GM21576 (cell line): Measurements from ENCODE around the gene GSG1L.
"Not testable (repeated sequence)": the region's sequence is repeated elsewhere in the genome, so short reads cannot be mapped to it uniquely, and the experiment has no call there.

ENCODE experiments used
- ATAC-seq: cut with Tn5 transposase; IDR thresholded peaks from one replicate; pipeline ENCODE4 v1.9.1; 2021; ENCODE audit warnings: mild to moderate bottlenecking, moderate library complexity; ENCODE audit not compliant: unreplicated experiment

The GSG1L gene

DNA sequence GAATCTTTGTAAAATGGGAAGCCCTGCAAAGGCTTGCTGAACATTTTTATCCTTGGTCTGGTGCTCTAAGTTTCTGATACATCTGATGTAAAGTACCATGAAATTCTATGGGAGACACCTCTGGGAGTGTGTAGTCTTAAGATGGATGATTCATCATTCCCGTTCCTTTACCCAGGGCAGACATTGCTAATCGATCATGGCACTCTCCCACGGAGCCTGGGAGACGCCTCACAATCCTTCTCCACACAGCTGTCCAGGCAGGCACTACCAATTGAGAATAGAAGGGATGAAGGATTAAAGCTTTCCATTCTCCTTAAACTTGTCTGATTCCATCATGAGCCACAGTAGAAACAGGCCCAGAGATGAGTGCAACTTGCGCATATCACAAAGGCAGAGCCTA lies 144.8 kb downstream of the GSG1L start:
- no peak for ATAC-seq

DNA sequence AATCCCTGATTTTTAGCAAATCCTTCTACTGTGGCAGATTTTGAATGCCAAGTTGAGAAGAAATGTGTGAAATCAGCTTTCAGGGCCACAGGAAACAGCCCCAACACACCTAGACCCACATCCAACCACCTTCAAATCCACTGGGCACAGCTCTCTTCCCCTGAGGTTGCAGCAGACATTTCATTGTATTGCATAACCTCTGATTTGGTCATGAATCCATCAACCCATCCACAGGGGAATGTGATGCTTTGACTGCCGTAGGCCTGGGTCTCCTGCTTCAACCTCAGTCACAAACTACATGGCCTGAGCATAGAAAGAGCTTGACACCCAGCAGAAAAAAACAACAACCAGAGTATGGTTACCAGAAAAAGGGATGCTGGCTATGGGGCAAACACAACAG lies 145.6 kb downstream of the GSG1L start:
- ATAC-seq, result no peak

DNA sequence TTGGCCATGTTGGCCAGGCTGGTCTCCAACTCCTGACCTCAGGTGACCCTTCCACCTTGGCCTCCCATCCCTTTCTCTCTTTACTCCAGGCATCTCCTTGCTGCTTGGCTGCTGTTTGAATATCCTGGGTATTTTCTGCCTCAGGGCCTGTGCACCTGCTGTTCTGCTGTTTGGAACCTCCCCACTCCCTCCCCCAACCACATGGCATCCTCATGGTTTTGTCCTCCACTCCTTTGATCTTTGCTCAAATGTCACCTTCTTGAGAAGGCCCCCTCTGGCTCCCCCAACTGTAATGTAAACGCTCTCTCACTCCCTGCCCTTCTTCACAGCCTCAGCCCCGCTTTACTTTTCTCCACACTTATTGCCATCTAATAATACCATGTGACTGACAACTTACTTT lies 152.0 kb downstream of the GSG1L start:
- ATAC-seq, result no peak

DNA sequence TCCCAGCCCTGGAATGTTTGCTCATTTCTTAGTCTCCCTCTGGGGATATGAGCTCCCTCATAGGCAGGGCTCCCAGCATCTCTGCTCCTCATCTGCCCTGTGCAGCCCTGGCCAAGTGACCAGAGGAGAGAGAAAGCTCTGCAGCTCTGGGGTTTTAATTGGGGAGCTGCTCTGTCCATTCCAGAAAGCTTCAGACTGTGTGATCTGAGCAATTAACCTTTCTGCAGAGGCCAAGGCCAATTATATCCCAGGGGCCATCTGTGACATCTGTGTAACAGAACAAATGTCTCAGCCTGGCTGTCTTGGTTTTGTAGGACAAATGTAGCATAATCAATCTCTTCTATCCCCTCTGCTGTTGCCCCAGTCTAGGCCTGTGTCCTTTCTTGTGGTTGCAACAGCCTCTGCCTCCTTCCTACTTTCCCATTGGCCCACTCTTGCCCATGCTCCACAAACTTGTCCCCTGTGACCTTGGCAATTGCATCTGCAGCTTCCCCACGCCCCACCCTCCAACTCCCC lies 156.0 kb downstream of the GSG1L start:
- no peak for ATAC-seq

DNA sequence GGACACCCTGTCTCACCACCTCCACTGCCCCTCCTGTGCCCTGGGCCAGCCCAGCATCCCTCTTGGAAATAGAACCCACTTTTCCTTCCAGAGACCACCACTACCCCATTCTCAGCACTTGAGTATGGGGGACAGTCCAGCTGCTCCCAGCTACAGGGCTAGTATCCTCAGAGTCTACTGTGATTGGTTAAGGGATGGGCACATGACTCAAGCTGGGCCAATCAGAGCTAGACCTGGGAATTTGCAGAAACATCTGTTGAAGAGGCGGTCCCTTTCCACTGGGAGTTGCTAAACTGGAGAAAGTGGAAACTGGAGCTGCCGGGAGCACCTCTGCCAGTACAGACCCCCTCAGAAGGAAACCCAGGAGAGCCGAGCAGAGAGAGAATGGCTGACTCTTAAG lies 156.6 kb downstream of the GSG1L start:
- ATAC-seq, result no peak

DNA sequence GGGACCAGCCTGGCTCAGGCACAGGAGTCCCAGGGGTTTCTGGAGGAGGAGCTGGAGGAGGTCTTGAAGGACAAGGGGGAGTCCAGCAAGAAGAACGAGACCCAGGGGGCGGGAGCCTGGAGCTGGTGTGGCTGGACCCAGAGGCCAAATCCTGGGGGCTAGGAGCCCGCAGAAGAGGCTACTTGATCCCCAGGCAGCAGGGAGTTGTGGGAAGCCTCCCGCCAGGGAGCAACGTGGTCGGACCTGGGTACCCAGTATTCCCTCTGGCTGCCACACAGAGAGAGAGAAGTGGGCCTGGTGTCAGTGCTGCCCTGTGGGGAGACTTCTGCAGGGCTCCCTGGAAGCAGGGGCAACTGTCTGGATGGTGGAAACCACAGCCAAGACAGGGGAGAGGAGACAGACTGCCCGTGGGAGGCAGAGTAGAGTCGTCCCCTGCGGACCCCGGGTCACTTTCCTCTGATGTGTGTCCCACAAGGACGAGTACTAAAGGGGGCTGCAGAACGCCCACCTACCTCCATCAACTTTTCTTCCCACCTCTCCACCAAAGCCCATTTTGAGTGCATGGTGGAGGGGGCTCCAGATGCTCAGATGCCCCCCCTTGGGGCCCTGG lies 160.4 kb downstream of the GSG1L start:
- no peak for ATAC-seq

DNA sequence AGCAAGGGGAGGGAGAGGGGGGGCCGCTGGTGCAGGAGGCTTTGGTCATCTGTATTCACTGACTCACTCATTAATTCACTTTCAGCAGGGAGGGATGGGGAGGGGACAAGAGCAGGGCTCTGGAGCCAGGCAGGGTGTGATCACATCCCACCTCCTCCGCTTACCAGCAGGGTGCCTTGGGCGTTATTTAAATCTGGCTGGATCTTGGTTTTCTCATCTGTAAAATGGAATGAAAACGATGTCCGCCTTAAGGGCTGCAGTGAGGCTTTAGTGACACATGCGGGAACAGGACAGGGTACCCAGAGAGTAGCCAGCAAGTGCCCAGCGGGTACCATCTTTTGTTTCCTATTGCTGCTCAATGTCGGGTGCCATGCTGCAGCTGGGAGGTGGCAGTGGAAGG lies 161.0 kb downstream of the GSG1L start:
- no peak for ATAC-seq

DNA sequence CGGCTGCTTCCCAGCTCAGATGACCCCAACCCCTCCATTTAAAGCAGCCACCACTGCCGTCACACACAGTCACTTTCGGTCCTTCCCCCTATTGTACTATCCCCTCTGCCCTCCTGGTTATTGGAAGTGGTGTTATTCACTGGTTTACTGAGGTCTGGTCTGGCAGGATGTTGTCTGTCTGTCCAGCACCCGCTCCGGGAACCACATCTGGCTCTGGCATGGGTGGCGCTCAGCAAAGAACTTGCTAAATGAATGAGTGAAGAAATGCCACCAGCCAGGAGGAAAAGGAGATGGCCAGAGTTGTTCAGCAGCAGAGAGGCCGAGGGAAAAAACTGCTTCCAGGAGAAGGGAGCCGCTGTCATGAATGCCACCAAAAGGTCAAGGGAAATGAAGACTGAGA lies 161.6 kb downstream of the GSG1L start:
- no peak for ATAC-seq

DNA sequence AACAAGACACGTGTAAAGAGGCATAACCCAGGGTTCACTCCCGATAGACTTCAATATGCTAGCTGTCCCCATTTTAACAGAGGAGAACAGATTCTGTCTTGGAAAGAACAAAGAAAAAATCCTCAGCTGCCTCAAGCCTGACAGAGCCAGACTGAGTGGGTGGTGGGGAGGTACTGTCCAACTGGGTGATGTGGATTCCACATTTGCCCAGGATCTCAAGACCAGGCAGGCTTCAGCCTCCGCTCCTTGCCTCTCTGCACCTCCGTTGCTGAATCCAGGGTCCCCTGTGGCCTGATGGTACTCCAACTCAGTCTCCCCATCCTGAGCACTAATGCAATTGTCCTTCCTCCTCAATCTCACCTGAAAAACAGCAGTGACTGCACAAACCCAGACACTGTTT lies 163.8 kb downstream of the GSG1L start:
- ATAC-seq, result no peak

DNA sequence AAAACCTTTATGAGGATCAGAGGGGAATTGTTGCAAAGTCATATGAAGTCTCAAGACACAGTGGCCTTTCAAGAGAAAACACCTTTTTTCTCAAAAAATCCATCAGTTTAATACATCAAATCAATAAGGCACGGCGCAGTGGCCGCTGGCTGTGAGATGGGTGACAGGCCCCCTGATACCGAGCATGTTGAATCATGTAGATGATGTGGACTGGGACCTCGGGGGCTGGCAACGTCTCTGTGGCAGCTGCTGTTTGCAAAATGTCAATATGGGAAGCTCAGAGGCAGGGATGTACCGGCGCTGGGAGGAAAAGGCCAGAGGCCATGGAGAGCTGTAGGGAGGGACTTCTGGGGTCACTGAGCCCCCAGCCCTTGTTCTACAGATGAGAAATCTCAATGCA lies 169.1 kb downstream of the GSG1L start:
- ATAC-seq, result no peak

DNA sequence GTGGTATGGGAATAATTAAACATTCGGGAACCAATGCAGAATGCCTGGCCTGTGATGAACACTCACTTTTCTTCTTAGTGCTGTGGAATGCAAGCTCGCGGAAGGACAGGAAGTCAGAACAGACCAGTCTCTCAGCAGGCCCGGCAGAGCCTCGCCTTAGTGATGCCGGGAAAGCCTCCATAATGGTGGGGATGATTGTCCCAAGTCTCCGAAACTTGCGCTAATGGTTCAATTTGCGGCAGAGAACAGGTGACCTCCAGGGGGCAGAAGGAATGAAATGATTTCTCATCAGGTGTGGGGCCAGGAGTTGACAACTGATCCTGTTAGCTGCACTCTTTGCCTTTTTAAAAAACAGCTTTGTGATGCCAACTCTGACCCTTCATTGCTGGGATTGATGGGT lies 170.6 kb downstream of the GSG1L start:
- ATAC-seq, result no peak

DNA sequence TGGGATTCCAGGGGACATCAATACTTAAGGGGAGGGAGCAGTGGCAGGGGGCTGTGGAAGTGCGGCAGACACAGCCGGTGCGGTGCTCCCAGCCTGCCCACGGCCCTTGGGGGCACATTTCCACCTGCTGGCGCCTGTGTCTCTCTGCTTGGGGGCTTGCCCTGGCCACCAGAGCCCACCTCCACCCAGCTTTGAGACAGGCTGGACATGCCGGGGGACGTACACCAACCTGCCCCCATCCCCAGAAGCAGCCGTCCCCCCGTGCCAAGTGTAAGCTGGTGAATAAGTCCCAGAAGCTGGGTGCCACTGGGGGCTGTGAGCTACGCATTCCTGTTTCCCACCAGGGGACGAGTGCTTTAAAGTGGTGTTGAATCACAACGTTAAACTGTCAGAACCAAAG lies 172.6 kb downstream of the GSG1L start:
- no peak for ATAC-seq

DNA sequence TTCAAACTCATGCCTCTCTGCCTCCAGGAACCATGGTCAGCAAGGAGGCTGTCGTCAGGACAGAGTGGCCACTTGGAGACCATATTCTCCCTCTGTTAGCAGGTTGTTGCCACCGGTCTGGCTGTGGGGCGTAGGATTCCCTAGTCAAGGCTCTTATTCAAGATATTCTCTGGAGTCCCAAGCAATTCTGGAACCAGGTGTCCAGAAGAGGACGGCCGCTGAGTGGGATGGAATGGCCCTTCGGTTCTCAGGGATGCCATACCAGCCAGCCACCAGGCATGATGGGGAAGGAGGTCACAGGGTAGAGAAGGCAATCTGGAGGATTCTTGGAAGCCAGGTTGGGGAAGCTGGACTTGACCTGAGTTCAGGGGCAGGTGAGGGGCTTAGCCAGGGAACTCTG lies 173.5 kb downstream of the GSG1L start:
- no peak for ATAC-seq

DNA sequence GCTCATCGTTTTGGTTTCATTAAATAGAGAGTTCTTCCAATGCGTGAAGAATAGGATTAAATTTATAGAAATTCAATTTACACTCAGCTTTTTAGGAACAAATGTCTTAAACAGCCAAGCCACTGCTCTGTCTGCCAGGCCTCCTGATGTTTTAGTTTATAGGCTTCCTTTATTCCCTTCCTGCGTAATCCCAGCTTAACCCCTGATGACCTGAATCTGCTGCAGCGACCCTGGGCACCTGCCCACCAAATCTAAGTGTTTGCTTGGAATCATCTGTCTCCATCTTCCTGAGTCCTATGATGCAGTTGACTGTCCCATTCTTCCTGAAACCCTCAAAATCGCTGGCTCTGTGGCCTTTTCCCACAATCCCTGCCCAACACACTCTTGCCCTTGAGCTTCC lies 179.9 kb downstream of the GSG1L start:
- no peak for ATAC-seq

DNA sequence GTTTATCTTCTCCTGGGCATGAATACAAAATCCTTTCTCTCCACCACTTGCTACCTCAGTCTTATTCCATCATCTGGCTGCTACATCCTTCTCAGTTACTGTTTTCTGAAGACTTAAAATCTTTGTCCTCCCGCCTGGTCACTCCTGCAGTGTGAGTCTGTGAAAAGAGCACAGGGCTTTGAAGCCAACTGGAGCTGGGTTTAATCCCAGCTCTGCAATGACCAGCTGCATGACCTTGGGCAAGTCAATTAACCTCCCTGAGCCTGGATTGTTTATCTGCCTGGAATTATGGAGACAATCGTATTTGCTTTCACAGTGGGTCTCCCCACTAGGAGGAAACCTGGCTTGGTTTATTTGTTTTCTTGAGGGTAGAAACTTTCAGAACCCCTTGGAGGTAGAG lies 183.2 kb downstream of the GSG1L start:
- no peak for ATAC-seq

DNA sequence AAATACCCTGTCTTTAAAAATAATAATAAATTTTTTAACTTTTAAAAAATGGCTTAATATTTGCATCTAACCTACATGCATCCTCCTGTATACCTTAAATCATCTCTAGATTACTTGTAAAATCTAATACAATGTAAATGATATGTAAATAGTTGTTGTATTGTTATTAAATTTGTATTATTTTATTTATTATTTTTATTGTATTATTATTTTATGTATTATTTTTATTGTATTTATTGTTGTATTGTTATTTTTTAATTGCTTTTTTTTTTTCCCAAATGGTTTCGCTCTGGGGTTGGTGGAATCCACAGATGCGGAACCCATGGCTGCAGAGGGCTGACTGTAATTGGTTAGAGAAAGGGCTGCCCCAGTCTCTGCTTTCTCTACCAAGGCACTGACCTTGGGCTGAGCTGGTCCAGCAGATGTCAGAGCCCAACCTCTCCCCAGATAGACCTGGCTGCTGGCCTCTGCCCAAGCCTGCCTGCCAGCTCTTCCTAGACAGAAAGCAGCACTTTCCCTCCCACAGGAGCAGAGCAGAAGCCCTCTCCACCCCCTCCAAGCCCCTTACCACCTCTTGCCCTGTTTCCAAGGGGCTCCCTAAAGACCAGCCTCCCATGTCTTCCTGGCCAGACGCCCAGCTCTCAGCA lies 183.8 kb downstream of the GSG1L start:
- ATAC-seq, result no peak

DNA sequence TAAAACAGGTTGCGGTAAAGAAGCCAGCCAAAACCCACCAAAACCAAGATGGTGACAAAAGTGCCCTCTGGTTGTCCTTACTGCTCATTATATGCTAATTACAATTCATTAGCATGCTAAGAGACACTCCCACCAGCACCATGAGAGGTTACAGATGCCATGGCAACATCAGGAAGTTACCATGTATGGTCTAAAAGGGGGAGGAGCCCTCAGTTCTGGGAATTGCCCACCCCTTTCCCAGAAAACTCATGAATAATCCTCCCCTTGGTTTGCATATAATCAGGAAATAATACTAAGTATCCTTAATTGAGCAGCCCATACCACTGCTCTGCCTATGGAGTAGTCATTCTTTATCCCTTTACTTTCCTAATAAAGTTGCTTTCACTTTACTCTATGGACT lies 190.9 kb downstream of the GSG1L start:
- not testable (repeated sequence) for ATAC-seq

DNA sequence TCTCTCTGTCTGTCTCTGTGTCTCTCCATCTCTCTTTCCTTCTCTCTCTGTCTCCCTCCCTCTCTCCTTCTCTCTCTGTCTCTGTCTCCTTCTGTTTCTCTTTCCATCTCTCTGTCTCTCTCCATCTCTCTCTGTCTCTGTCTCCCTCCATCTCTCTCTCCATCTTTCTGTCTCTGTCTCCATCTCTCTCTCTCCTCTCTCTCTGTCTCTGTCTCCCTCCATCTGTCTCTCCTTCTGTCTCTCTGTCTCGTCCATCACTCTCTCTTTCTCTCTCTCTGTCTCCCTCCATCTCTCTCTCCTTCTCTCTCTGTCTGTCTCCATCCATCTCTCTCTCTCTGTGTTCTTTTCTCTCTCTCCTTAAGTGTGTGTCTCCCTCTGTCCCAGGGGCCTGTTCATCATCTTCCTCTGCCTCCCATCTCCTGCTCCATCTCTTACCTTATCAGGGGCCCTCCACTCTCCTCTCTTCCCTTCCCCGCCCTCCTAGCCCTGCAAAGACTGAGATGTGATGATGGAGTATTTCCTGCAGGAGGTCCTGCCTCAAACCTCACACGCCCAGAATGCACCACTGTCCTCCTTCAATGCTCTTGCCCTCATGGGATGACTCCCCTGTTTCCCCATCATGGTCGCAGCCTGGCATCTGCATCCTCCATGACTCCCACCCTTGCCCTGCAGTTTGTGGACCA lies 193.3 kb downstream of the GSG1L start:
- ATAC-seq, result no peak

DNA sequence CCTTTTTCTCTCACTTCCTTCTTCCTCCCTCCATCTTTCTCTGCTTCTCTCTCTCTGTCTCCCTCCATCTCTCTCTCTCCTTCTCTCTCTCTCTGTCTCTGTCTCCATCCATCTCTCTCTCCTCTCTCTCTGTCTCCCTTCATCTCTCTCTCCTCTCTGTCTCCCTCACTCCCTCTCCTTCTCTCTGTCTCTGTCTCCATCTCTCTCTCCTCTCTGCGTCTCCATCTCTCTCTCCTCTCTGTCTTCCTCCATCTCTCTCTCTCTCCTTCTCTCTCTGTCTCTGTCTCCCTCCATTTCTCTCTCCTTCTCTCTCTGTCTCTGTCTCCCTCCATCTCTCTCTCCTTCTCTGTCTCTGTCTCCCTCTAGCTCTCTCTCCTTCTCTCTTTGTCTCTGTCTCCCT lies 194.1 kb downstream of the GSG1L start:
- no peak for ATAC-seq

DNA sequence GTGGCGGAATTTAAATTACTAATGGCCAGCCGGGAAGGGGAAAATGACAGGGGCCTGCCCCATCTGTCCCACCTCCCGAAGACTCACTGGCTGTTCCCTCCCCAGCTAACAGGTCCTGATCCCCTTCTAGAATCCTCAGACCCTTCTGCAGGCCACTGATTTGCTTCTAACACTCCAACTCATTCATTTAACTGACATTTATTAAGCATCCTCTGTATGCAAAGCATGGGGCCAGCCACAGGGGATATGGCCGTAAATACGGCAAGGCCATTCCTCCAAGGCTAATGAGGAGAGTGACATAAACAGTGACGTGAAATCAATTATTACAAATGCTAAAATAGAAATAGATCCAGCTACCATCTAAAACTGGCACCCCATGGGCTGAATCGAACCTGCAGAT lies 195.3 kb downstream of the GSG1L start:
- ATAC-seq, result no peak

DNA sequence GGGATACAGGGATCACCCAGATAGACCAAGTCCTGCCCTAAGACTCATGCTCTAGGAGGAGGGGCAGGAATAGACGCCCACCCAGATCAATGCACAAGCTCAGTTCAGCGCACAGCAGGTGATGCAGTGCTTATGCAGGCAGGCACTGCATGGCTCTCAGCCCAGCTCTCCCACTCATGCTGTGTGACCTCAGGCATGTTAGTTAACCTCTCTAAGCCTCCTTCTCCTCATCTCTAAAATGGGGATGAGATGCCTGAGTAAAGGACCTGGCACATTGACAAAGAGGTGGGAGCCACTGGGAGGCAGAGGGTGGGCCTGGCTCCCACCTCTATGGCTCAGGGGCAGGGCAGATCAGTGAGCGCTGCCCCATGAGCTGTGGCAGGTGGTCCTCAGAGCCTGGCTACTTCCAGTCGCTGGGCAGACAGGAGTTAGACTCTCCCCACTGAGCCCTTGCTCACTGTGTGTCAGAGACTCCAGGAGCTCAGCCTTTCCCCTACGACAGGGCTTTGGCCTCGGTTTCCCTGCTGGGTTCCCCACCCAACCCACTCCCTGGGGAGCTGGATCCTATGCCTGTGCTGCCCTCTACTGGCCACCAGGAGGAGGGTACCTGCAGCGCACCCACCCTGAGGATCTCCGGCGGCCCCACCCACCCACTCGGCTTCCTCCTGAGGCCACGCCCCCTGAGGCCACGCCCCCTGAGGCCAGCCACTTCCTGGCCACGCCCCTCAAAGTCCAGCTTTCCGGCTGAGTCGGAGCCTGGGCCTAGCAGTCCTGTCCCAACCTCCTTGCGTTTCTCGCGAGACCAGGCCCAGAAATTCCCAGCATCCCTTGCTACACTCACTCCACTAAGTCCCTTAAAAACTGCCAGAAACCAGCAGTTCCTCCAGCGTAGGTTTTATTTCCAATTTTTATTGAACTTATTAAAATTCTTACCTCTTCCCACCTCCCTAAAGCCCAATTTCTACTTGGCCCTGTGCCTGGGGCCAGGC lies 196.1 kb downstream of the GSG1L start:
- no peak for ATAC-seq
